ENCODE measurements around the gene MTCH1.

The MTCH1 gene

DNA sequence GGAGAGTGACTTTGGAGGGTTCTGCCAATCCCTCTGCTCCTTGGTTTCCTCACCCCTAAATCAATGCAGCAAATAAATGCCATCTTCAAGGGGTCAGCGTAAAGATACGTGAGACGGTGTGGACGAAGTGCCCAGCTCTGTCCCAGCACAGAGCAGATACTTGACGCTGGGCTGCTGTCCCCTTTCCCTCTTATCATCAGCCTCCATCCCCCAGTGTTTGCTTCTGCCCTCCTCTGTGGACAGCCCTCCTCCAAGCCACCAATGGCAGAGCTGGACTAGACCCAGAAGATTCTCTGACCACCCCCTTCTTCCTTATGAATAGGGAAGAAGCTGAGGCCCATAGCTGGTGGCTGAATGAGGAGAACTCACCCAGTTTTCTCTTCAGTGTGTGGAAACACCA lies 49.2 kb downstream of the MTCH1 start:
- peaks cover 0 to 17% (median 0%) of the 10 kb centered on the region in 10 experiments; a peak in 6 of 20 replicates for H3K4me1 ChIP-seq
- TF ChIP-seq Cebpa-rat (IDR thresholded peaks at IDR 0.05) = no peak
- no peak overlapping the region for H3K4me3 ChIP-seq
- H3K9me3 ChIP-seq (replicated peaks in 1 of 11) = peaks cover 0 to 9% (median 0%) of the 10 kb centered on the region in 11 experiments; a peak in 5 of 22 replicates
- no peaks in the 10 kb centered on the region for H3K36me3 ChIP-seq
- no peak overlapping the region for H3K27ac ChIP-seq
- H4K20me1 ChIP-seq = no peaks in the 10 kb centered on the region
- no peak overlapping the region for H3K4me2 ChIP-seq
- H3K27me3 ChIP-seq = no peaks in the 10 kb centered on the region
- no peak overlapping the region for H3K9ac ChIP-seq

DNA sequence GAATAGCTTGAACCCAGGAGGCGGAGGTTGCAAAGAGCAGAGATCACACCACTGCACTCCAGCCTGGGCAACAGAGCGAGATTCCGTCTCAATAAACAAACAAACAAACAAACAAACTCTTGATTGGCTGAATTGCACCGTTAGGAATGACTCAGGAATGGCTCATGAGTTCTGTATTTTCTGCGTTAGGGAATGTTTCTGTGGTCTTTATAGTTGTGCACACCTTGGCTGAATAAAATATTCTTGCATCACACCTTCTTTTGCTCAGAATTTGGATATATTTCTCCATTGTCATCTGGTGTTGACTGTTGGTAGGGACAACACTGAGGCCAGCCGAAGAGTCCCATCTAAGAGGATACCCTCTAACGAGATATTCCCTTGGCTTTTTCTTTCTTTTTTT lies 51.1 kb downstream of the MTCH1 start:
- Histone ChIP-seq H3K4me1 (peaks cover 0 to 17% (median 0%) of the 10 kb centered on the region in 10 experiments; a peak in 6 of 20 replicates), H3K9ac (no peak overlapping the region), H3K27ac (no peak overlapping the region), H3K4me2 (peak overlapping the region in 2 of 11 experiments; percentile 6 to 30; a peak in 2 of 22 replicates), H4K20me1 (no peaks in the 10 kb centered on the region), H3K27me3 (no peaks in the 10 kb centered on the region), H3K9me3 (replicated peaks in 1 of 11) (no peaks in the 10 kb centered on the region), H3K4me3 (no peak overlapping the region), H3K36me3 (no peaks in the 10 kb centered on the region)
- TF ChIP-seq Cebpa-rat (IDR thresholded peaks at IDR 0.05) = no peak

GRCh38 chr6:36933519-36933918 lies 52.5 kb downstream of the MTCH1 start:
- Histone ChIP-seq H3K9ac (no peak overlapping the region), H3K27me3 (no peaks in the 10 kb centered on the region), H3K4me3 (no peak overlapping the region), H3K27ac (no peak overlapping the region), H4K20me1 (no peaks in the 10 kb centered on the region), H3K4me1 (peaks cover 0 to 24% (median 2%) of the 10 kb centered on the region in 10 experiments; a peak in 7 of 20 replicates), H3K4me2 (peak overlapping the region in 5 of 11 experiments; percentile 20 to 47 (median 34); a peak in 5 of 22 replicates), H3K9me3 (replicated peaks in 1 of 11) (no peaks in the 10 kb centered on the region), H3K36me3 (no peaks in the 10 kb centered on the region)
- TF ChIP-seq Cebpa-rat (IDR thresholded peaks at IDR 0.05) = 0 out of 22 replicates have a peak, but pooled peaks of 1 of the 11 experiments have one; percentile 18

GRCh38 chr6:36933102-36933501 lies 52.9 kb downstream of the MTCH1 start:
- no peak overlapping the region for H3K9ac ChIP-seq
- no peaks in the 10 kb centered on the region for H3K36me3 ChIP-seq
- H3K4me3 ChIP-seq = no peak overlapping the region
- H3K4me2 ChIP-seq = peak overlapping the region in 3 of 11 experiments; percentile 20 to 34 (median 27); a peak in 2 of 22 replicates
- peaks cover 0 to 28% (median 7%) of the 10 kb centered on the region in 10 experiments; a peak in 9 of 20 replicates for H3K4me1 ChIP-seq
- no peaks in the 10 kb centered on the region for H3K27me3 ChIP-seq
- 0 out of 22 replicates have a peak, but pooled peaks cover 0 to 1% (median 0%) of the 10 kb centered on the region in 11 experiments for H4K20me1 ChIP-seq
- no peak overlapping the region for H3K27ac ChIP-seq
- no peak for TF ChIP-seq Cebpa-rat (IDR thresholded peaks at IDR 0.05)
- H3K9me3 ChIP-seq (replicated peaks in 1 of 11) = no peaks in the 10 kb centered on the region

DNA sequence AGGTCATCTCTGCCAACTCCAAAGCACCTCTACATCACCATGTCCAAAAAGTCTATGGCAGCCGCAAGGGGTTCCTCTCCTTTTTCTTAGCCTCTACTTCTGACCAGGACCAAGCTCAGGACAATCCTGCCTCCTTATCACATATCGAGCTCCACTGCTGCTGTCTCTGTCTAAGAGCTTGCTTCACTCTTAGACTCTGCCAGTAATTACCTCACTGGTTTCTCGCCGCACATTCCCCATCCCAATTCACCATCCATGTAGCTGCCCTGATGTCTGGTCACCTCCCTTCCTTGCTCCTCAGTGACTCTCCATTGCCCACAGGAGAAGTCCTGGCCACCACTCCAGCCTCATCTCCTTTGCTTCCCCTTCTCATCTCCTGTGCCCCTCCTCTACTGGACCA lies 55.5 kb downstream of the MTCH1 start:
- H3K9me3 ChIP-seq (replicated peaks in 1 of 11) = no peaks in the 10 kb centered on the region
- no peaks in the 10 kb centered on the region for H3K27me3 ChIP-seq
- TF ChIP-seq Cebpa-rat (IDR thresholded peaks at IDR 0.05) = no peak
- no peak overlapping the region for H3K27ac ChIP-seq
- peaks cover 8 to 54% (median 33%) of the 10 kb centered on the region in 10 experiments for H3K4me1 ChIP-seq
- H3K36me3 ChIP-seq = peaks cover 0 to 2% (median 0%) of the 10 kb centered on the region in 11 experiments; a peak in 3 of 22 replicates
- no peak overlapping the region for H3K9ac ChIP-seq
- H3K4me3 ChIP-seq = no peak overlapping the region
- H4K20me1 ChIP-seq = 0 out of 22 replicates have a peak, but pooled peaks cover 0 to 7% (median 0%) of the 10 kb centered on the region in 11 experiments
- no peak overlapping the region for H3K4me2 ChIP-seq

DNA sequence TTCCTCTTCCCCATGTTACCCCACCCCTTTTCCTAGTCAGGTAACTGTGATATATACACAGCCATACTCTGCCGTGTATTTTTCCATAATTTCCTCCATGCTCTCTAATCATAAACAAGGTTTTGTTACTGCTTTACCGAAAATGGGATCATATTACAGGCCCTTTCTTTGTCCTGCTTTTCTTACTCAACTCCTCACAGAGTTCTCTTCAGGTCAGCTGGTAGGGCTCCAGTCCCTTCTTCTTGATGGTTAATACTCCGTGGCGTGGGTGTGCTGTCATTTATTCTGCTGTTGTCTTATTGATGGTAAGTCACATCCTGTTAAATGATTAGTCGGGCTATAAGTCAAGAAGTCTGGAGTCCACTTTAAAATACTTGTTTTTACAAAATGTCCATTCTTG lies 56.4 kb downstream of the MTCH1 start:
- no peak for TF ChIP-seq Cebpa-rat (IDR thresholded peaks at IDR 0.05)
- no peak overlapping the region for H3K4me3 ChIP-seq
- H3K4me1 ChIP-seq = peaks cover 9 to 59% (median 41%) of the 10 kb centered on the region in 10 experiments
- 0 out of 22 replicates have a peak, but pooled peaks cover 0 to 7% (median 0%) of the 10 kb centered on the region in 11 experiments for H4K20me1 ChIP-seq
- H3K27me3 ChIP-seq = no peaks in the 10 kb centered on the region
- H3K36me3 ChIP-seq = peaks cover 0 to 11% (median 5%) of the 10 kb centered on the region in 11 experiments; a peak in 8 of 22 replicates
- H3K9me3 ChIP-seq (replicated peaks in 1 of 11) = no peaks in the 10 kb centered on the region
- H3K9ac ChIP-seq = no peak overlapping the region
- H3K27ac ChIP-seq = no peak overlapping the region
- no peak overlapping the region for H3K4me2 ChIP-seq

DNA sequence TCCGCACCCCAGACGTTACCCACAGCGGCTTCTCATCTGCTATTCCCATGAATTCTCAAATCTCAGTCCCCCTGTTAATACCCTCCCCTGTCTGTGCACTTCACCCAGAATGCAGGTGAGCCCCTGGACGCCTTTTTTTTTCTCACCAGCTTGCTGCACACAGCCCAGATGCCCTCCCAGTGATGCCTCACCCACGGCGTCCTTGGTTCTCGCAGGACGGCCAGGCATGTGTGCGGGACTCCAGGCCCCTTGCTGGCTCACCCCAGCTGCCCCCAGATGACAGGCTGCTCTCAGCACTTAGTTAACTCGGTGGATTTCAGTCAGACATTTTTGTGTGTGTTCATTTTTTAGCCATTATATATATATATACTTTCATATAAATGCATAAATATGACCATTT lies 56.8 kb downstream of the MTCH1 start:
- no peaks in the 10 kb centered on the region for H3K9me3 ChIP-seq (replicated peaks in 1 of 11)
- H3K27me3 ChIP-seq = no peaks in the 10 kb centered on the region
- H3K27ac ChIP-seq = no peak overlapping the region
- peaks cover 9 to 59% (median 46%) of the 10 kb centered on the region in 10 experiments for H3K4me1 ChIP-seq
- H3K4me2 ChIP-seq = peak overlapping the region in 1 of 11 experiments; percentile 78; a peak in 1 of 22 replicates
- H3K36me3 ChIP-seq = peaks cover 0 to 16% (median 6%) of the 10 kb centered on the region in 11 experiments; a peak in 9 of 22 replicates
- H4K20me1 ChIP-seq = 0 out of 22 replicates have a peak, but pooled peaks cover 0 to 7% (median 0%) of the 10 kb centered on the region in 11 experiments
- H3K9ac ChIP-seq = no peak overlapping the region
- no peak overlapping the region for H3K4me3 ChIP-seq
- no peak for TF ChIP-seq Cebpa-rat (IDR thresholded peaks at IDR 0.05)

DNA sequence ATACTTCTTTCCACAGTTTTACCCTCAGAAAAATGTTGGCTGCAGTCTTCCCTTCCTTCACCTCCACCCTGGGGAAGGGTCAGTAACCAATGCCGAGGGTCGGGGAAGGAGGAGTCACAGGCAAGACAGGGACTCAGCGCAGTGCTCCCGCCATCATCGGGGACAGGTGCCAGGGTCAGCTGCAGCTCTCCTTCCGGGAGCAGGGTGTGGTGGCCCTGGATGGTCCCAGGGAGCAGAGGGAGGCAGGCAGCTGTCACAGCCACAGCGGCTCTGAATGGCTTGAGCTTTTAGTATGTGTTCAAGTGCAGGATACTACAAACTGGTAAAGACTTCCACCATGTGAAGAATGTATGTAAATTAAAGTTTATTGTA lies 57.5 kb downstream of the MTCH1 start:
- Histone ChIP-seq H3K4me3 (no peak overlapping the region), H4K20me1 (0 out of 22 replicates have a peak, but pooled peaks cover 0 to 7% (median 0%) of the 10 kb centered on the region in 11 experiments), H3K4me1 (peaks cover 9 to 59% (median 51%) of the 10 kb centered on the region in 10 experiments), H3K27me3 (no peaks in the 10 kb centered on the region), H3K4me2 (peak overlapping the region in 4 of 11 experiments; percentile 8 to 88 (median 72); a peak in 4 of 22 replicates), H3K9me3 (replicated peaks in 1 of 11) (no peaks in the 10 kb centered on the region), H3K36me3 (peaks cover under 1 to 22% (median 7%) of the 10 kb centered on the region in 11 experiments; a peak in 18 of 22 replicates), H3K9ac (no peak overlapping the region), H3K27ac (no peak overlapping the region)
- no peak for TF ChIP-seq Cebpa-rat (IDR thresholded peaks at IDR 0.05)

DNA sequence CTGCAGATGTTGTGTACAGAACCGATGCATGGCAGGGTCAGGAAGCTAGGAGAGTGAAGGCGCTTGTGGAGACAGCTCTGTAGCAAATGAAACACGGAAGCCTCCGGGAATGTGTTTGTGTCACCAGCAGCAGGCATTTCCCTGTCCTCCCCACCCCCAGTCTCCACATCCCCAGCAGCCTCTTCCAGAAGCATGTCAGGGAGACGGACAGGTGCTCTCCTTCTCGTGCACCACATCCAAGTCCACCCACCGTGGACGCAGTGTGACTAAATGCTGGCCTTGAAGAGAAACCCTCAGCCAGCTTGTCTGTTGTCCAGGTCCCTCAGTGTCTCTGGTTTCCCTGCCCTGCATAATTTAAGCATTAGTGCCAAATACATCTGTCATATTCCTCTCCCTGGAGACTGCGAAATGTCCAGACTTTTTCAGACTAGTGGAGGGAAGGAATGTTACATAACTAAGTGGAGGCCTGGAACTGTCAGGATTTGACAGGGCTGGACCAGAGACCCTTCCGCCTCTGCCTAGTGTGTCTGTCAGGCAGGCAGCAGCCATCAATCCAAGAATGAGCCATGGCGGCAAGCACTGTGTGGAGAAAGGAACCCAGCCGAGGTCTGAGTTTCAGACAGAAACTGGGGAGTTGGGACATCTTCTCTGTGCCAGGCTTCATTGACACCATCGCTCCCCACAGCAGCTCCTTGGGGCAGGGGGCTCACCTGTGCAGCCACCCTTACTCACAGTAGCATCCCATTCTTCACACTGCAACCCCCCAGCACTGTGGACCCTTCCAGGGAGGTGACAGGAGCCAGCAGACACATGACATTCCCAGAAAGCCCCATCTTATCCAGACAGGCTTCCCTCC lies 58.1 kb downstream of the MTCH1 start:
- H3K27ac ChIP-seq = peak overlapping the region in 3 of 11 experiments; percentile 10 to 62 (median 47); a peak in 1 of 22 replicates
- no peak for TF ChIP-seq Cebpa-rat (IDR thresholded peaks at IDR 0.05)

More for the DNA sequence above, 58.1 kb downstream of the MTCH1 start:
- Histone ChIP-seq H3K36me3 (peaks cover 7 to 28% (median 13%) of the 10 kb centered on the region in 11 experiments; a peak in 19 of 22 replicates), H3K4me3 (no peak overlapping the region), H3K27me3 (no peaks in the 10 kb centered on the region), H4K20me1 (0 out of 22 replicates have a peak, but pooled peaks cover 0 to 7% (median 0%) of the 10 kb centered on the region in 11 experiments), H3K9me3 (replicated peaks in 1 of 11) (no peaks in the 10 kb centered on the region), H3K4me1 (peaks cover 13 to 62% (median 56%) of the 10 kb centered on the region in 10 experiments), H3K4me2 (peak overlapping the region in 9 of 11 experiments; percentile 65 to 88 (median 73); a peak in 15 of 22 replicates), H3K9ac (0 out of 22 replicates have a peak overlapping the region, but pooled peaks of 2 of the 11 experiments have one; percentile 12 to 32)

All from BLaER1 treated with 17β-estradiol and CSF1 and Interleukin-3, amounts not matched to agents 10 nM and 100 nM (cell line).